Natural killer cell (primary cell): ENCODE data around the gene HMCN1. TPM values are rescaled to one million over a fixed set of nuclear protein-coding genes. Genes with fewer than 3 reads are reported as not detected.

Experiments used
- ATAC-seq, 3 donors: fragments of 150-1000 bp in 2 of 3; fragments of 200-7000 bp in 1 of 3; cut with Tn5 transposase; 1 replicate in 1 of 3; 2 replicates in 2 of 3; pipeline ENCODE4 v1.10.0; 2021; ENCODE audit warnings: mild to moderate bottlenecking in 2 of 3, moderate library complexity in 2 of 3
- DNase-seq, 2 donors: peaks; one replicate each; pipeline versions ENCODE4 v3.0.0 to v3.0.0-alpha.2; 2013 to 2021; ENCODE audit warnings: mixed read lengths in 1 of 2
- H3K27ac ChIP-seq: one replicate; pipeline ENCODE4 v1.5.1; 2013; ENCODE audit warnings: mild to moderate bottlenecking, low read length
- H3K27me3 ChIP-seq: one replicate; pipeline ENCODE4 v1.6.1; 2013; ENCODE audit warnings: low read length; ENCODE audit not compliant: control insufficient read depth, insufficient read depth
- H3K36me3 ChIP-seq: one replicate; pipeline ENCODE4 v1.6.1; 2013; ENCODE audit warnings: low read length; ENCODE audit not compliant: control insufficient read depth, insufficient read depth
- H3K4me1 ChIP-seq: one replicate; pipeline ENCODE4 v1.6.1; 2013; ENCODE audit warnings: low read length; ENCODE audit not compliant: control insufficient read depth, insufficient read depth
- H3K4me3 ChIP-seq: one replicate; pipeline ENCODE4 v1.5.1; 2013; ENCODE audit warnings: low read length
- H3K9me3 ChIP-seq: one replicate; pipeline ENCODE4 v1.6.1; 2013; ENCODE audit warnings: low read length; ENCODE audit not compliant: control insufficient read depth, insufficient read depth
- H3K27ac Mint-ChIP-seq, 2 donors: one replicate each; pipeline ENCODE4 v1.8.0; 2022; ENCODE audit warnings: mild to moderate bottlenecking in 2 of 2, mixed read lengths in 2 of 2, moderate library complexity in 1 of 2
- H3K27me3 Mint-ChIP-seq, 2 donors: one replicate each; pipeline ENCODE4 v1.8.0; 2022; ENCODE audit warnings: low read depth in 2 of 2, mixed read lengths in 2 of 2
- H3K36me3 Mint-ChIP-seq: one replicate; pipeline ENCODE4 v1.8.0; 2022; ENCODE audit warnings: mixed read lengths
- H3K4me1 Mint-ChIP-seq, 2 donors: one replicate each; pipeline ENCODE4 v1.8.0; 2022; ENCODE audit warnings: mixed read lengths in 2 of 2
- H3K4me3 Mint-ChIP-seq: one replicate; pipeline ENCODE4 v1.8.0; 2022; ENCODE audit warnings: mild to moderate bottlenecking, moderate library complexity, mixed read lengths
- H3K9me3 Mint-ChIP-seq, 2 donors: one replicate each; pipeline ENCODE4 v1.8.0; 2022; ENCODE audit warnings: mixed read lengths in 2 of 2
- WGBS: methylation state at CpG from one replicate; pipeline ENCODE4 v1.1.7; 2013; ENCODE audit warnings: missing lambda C conversion rate; ENCODE audit not compliant: insufficient coverage; 5-methylcytosine and 5-hydroxymethylcytosine counted together
- intact Hi-C: fragments of 100-400 bp; cut with micrococcal nuclease; formaldehyde crosslinking; loops from one replicate; pipeline ENCODE4 v1.14.2; 2022
- total RNA-seq, 4 donors: library from RNA; stranded (reverse); fragments of 120-200 nt in 1 of 4; gene quantifications; one replicate each; pipeline versions ENCODE4 v1.2.3 to v1.2.4, GENCODE V29; 2013 to 2022
- TF ChIP-seq, protein P1 (sequence below): fragments of 200-600 bp; IDR thresholded peaks from one replicate; pipeline ENCODE4 v1.8.0; 2022; ENCODE audit warnings: antibody characterized with exemption

Gene HMCN1
- total RNA-seq, 3 donors from 2014 or later (not counting 1 experiment from before 2014, with no cell fraction given) = 0.02 to 0.45 (median 0.39) TPM

DNA sequence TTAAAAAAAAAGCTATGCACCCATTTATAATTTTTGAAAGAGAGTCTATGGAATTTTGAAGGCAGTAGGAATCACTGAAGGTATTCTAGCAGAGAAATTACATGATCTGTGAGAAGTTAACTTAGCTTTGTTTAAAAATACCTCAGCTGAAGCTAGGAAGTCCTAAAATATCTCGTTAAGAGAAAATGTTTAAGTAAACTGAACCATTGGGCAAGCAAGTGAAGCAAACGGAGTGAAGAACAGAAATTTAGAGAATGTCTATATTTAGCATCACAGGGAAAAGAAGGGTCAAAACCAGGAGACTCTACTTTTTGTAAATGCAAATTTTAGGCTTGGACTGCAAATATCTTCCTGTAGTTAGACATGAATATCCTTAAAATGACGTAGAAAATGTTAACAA lies 230.8 kb downstream of the HMCN1 start:
- H3K27ac Mint-ChIP-seq = no peak overlapping the region
- H3K27ac ChIP-seq = no peak overlapping the region
- no peaks in the 10 kb centered on the region for H3K4me1 Mint-ChIP-seq
- H3K4me3 ChIP-seq = no peak overlapping the region
- H3K4me3 Mint-ChIP-seq = no peak overlapping the region
- peaks cover 0 to 3% of the 10 kb centered on the region in 2 donors for H3K27me3 Mint-ChIP-seq
- TF ChIP-seq, protein P1, sequence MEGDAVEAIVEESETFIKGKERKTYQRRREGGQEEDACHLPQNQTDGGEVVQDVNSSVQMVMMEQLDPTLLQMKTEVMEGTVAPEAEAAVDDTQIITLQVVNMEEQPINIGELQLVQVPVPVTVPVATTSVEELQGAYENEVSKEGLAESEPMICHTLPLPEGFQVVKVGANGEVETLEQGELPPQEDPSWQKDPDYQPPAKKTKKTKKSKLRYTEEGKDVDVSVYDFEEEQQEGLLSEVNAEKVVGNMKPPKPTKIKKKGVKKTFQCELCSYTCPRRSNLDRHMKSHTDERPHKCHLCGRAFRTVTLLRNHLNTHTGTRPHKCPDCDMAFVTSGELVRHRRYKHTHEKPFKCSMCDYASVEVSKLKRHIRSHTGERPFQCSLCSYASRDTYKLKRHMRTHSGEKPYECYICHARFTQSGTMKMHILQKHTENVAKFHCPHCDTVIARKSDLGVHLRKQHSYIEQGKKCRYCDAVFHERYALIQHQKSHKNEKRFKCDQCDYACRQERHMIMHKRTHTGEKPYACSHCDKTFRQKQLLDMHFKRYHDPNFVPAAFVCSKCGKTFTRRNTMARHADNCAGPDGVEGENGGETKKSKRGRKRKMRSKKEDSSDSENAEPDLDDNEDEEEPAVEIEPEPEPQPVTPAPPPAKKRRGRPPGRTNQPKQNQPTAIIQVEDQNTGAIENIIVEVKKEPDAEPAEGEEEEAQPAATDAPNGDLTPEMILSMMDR = no peak
- H3K9me3 ChIP-seq = no peaks in the 10 kb centered on the region
- intact Hi-C loops = no loop called here
- peaks cover 0 to 2% of the 10 kb centered on the region in 2 donors for H3K9me3 Mint-ChIP-seq
- ATAC-seq = no peak
- WGBS = 71% methylated on average over 3 of the region's 3 CpGs
- no peak for DNase-seq
- H3K4me1 ChIP-seq = no peaks in the 10 kb centered on the region
- H3K36me3 ChIP-seq = no peaks in the 10 kb centered on the region
- H3K27me3 ChIP-seq = no peaks in the 10 kb centered on the region
- no peaks in the 10 kb centered on the region for H3K36me3 Mint-ChIP-seq

DNA sequence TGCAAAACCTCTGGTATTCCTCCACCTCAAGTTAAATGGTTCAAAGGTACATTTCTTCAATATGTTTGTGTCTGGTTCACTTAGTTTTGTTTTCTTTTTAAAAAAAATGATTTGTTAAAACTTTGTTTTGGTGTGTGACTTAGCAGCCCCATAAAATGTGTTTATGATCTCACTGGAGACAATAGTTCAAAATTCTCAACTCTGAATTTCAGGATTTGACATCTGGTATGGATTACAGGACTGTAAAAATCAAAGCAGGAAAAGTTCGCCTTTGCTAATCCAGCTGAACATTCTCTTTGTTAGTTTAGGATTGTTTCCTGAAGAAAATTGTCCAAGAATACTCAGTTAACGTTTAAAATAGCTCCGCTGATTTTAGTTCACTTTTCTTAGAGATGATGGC lies 231.7 kb downstream of the HMCN1 start:
- Mint-ChIP-seq H3K4me3 (no peak overlapping the region), H3K36me3 (no peaks in the 10 kb centered on the region), H3K9me3 (peaks cover 0 to 2% of the 10 kb centered on the region in 2 donors), H3K27ac (no peak overlapping the region), H3K4me1 (no peaks in the 10 kb centered on the region), H3K27me3 (peaks cover 0 to 3% of the 10 kb centered on the region in 2 donors)
- TF ChIP-seq, protein P1 = no peak
- ATAC-seq (no peak), DNase-seq (no peak)
- H3K4me1 ChIP-seq = no peaks in the 10 kb centered on the region
- no peak overlapping the region for H3K27ac ChIP-seq
- 92% methylated on average over 1 of the region's 3 CpGs for WGBS
- intact Hi-C loops = no loop called here
- no peaks in the 10 kb centered on the region for H3K9me3 ChIP-seq
- no peak overlapping the region for H3K4me3 ChIP-seq
- H3K36me3 ChIP-seq = no peaks in the 10 kb centered on the region
- H3K27me3 ChIP-seq = no peaks in the 10 kb centered on the region

DNA sequence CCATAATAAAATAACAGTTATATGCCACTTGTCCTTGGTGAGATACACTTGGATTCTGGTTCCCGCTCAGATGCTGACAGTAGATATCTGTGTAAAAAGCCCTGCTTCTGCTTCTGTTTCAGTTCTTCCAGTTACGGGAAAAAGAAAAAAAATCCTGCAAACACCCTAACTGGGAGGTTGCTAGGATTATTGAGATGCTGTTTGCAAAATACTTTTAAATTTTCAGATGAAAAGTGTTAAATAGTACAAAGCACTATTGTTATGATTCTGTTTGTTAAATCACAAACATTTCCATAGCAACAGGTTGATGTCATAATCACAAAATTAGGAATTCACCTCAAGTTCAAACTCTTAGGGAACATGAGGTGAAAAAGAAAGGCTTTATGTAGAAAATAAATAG lies 232.3 kb downstream of the HMCN1 start:
- ATAC-seq (no peak), DNase-seq (no peak)
- Mint-ChIP-seq H3K36me3 (no peaks in the 10 kb centered on the region), H3K4me1 (no peaks in the 10 kb centered on the region), H3K4me3 (no peak overlapping the region), H3K9me3 (peaks cover 0 to 2% of the 10 kb centered on the region in 2 donors), H3K27ac (no peak overlapping the region), H3K27me3 (peaks cover 0 to 3% of the 10 kb centered on the region in 2 donors)
- no peaks in the 10 kb centered on the region for H3K4me1 ChIP-seq
- intact Hi-C loops = no loop called here
- no peaks in the 10 kb centered on the region for H3K27me3 ChIP-seq
- H3K9me3 ChIP-seq = no peaks in the 10 kb centered on the region
- no peak overlapping the region for H3K27ac ChIP-seq
- H3K36me3 ChIP-seq = no peaks in the 10 kb centered on the region
- TF ChIP-seq, protein P1 = no peak
- 95% methylated on average over 2 of the region's 2 CpGs for WGBS
- no peak overlapping the region for H3K4me3 ChIP-seq

DNA sequence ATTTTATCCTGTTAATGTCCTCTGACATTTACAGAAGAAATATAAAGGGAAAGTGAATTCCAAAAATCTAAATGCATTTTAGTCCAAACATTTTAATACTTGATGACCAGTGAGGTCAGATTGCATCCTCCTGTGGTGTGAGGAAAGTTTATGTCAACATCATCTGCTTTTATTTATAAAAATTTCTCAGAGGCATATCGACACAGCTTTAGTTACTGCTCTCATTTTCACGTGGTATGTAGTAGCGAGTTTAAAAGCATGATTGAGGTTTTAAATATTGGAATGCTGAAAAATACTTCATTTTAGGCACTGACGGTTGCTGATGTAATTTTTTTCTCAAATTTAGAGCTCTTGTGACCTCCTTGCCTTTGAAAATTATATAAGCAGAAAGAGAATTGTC lies 234.8 kb downstream of the HMCN1 start:
- no peaks in the 10 kb centered on the region for H3K36me3 ChIP-seq
- Mint-ChIP-seq H3K36me3 (no peaks in the 10 kb centered on the region), H3K4me1 (no peaks in the 10 kb centered on the region), H3K9me3 (peaks cover 0 to 2% of the 10 kb centered on the region in 2 donors), H3K27ac (no peak overlapping the region), H3K27me3 (peaks cover 0 to 3% of the 10 kb centered on the region in 2 donors), H3K4me3 (no peak overlapping the region)
- no peak overlapping the region for H3K4me3 ChIP-seq
- TF ChIP-seq, protein P1 = no peak
- no peaks in the 10 kb centered on the region for H3K4me1 ChIP-seq
- no peak overlapping the region for H3K27ac ChIP-seq
- DNase-seq = no peak
- no peaks in the 10 kb centered on the region for H3K27me3 ChIP-seq
- H3K9me3 ChIP-seq = no peaks in the 10 kb centered on the region
- intact Hi-C loops = no loop called here
- ATAC-seq = no peak
- 95% methylated on average over 3 of the region's 4 CpGs for WGBS
